ENCODE measurements around the gene EIF1AD. TPM values are rescaled to one million over a fixed set of nuclear protein-coding genes. Genes with fewer than 3 reads are reported as not detected.
"Not testable (repeated sequence)": the region's sequence is repeated elsewhere in the genome, so short reads cannot be mapped to it uniquely, and the experiment has no call there.

EIF1AD gene
- total RNA-seq, 2 donors from 2014 or later: 33.6 to 37.3 TPM

- H3K4me1 ChIP-seq (replicated peaks): no peaks in the 10 kb centered on the region
- intact Hi-C loops (cut with DNase I): no loop called here
- H3K9me3 ChIP-seq: no peaks in the 10 kb centered on the region
- 47% methylated on average over 5 of the region's 5 CpGs for WGBS
- H3K27ac ChIP-seq: no peak overlapping the region
- no peak overlapping the region for H3K4me3 ChIP-seq
- no peaks in the 10 kb centered on the region for H3K27me3 ChIP-seq (replicated peaks; ENCODE audit: insufficient read depth)
- H3K36me3 ChIP-seq: no peaks in the 10 kb centered on the region
- no peak for DNase-seq (ENCODE audit: low spot score)
- no peak for TF ChIP-seq POLR2A (IDR thresholded peaks at IDR 0.05)
- TF ChIP-seq POLR2AphosphoS5 (IDR thresholded peaks at IDR 0.05): no peak
- TF ChIP-seq CTCF (IDR thresholded peaks at IDR 0.05): no peak
Observed at GRCh38 chr11:66036334-66036710, 34.4 kb upstream of the EIF1AD start.

- Histone ChIP-seq H3K27me3 (replicated peaks; ENCODE audit: insufficient read depth) (no peaks in the 10 kb centered on the region), H3K4me1 (replicated peaks) (no peaks in the 10 kb centered on the region), H3K36me3 (no peaks in the 10 kb centered on the region), H3K9me3 (no peaks in the 10 kb centered on the region), H3K4me3 (no peak overlapping the region), H3K27ac (no peak overlapping the region)
- TF ChIP-seq CTCF (IDR thresholded peaks at IDR 0.05) (no peak), POLR2A (IDR thresholded peaks at IDR 0.05) (no peak), POLR2AphosphoS5 (IDR thresholded peaks at IDR 0.05) (no peak)
- intact Hi-C loops (cut with DNase I): no loop called here
- 57% methylated on average over 9 of the region's 9 CpGs for WGBS
- no peak for DNase-seq (ENCODE audit: low spot score)
Observed at GRCh38 chr11:66035653-66036333, 33.8 kb upstream of the EIF1AD start.

GRCh38 chr11:66032957-66033735, 31.2 kb upstream of the EIF1AD start:
- Histone ChIP-seq H3K27ac (no peak overlapping the region), H3K4me3 (no peak overlapping the region), H3K36me3 (no peaks in the 10 kb centered on the region), H3K27me3 (replicated peaks; ENCODE audit: insufficient read depth) (no peaks in the 10 kb centered on the region), H3K4me1 (replicated peaks) (no peaks in the 10 kb centered on the region), H3K9me3 (no peaks in the 10 kb centered on the region)
- DNase-seq (ENCODE audit: low spot score): no peak
- intact Hi-C loops (cut with DNase I): no loop called here
- WGBS: 84% methylated on average over 8 of the region's 8 CpGs
- TF ChIP-seq POLR2AphosphoS5 (IDR thresholded peaks at IDR 0.05) (no peak), POLR2A (IDR thresholded peaks at IDR 0.05) (no peak), CTCF (IDR thresholded peaks at IDR 0.05) (no peak)

DNA sequence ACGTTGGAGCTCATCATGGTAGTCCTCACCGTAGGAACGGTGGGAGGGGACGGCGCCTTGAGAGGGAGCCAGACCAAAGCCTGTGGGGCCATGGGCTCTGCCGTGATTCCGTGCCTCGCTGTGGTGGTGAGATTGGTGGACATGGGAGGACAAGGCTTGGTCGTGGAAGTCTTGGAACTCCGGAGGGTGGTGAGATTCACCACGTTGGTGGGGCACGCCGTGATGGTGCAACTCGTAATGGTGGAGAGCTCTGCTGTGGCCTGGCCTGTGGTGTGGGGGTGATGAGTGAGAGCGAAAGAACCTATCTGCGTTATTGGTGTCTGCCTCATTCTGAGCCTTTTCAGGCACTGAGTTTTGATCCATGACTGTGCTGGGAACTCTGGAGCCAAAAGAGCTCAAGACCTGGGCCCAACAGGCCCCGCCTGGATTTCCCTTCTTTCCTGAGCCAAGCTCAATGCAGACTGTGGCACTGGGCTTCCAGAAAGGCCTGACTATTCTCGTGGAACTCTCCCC, 24.1 kb upstream of the EIF1AD start, which contains the start of gene CATSPER1:
Gene CATSPER1, minus strand, starts transcription at position 463 of the 513 bp plus-strand sequence. Its CDS starts 100 bp downstream, at position 363.
- Histone ChIP-seq H3K27ac (no peak within 1 kb of the TSS), H3K27me3 (replicated peaks; ENCODE audit: insufficient read depth) (no peaks in the 10 kb centered on the region), H3K9me3 (no peaks in the 10 kb centered on the region), H3K4me3 (no peak within 1 kb of the TSS), H3K4me1 (replicated peaks) (no peaks in the 10 kb centered on the region), H3K36me3 (no peaks in the 10 kb centered on the region)
- intact Hi-C loops (cut with DNase I): no loop called here
- no peak for DNase-seq (ENCODE audit: low spot score)
- TF ChIP-seq POLR2A (IDR thresholded peaks at IDR 0.05): no peak
- no peak for TF ChIP-seq CTCF (IDR thresholded peaks at IDR 0.05)
- TF ChIP-seq POLR2AphosphoS5 (IDR thresholded peaks at IDR 0.05): no peak
- WGBS: 93% methylated on average over 18 of the region's 18 CpGs

GRCh38 chr11:66023186-66023440, 21.2 kb upstream of the EIF1AD start:
- H3K36me3 ChIP-seq; H3K9me3 ChIP-seq; H3K27ac ChIP-seq; H3K4me3 ChIP-seq; DNase-seq (ENCODE audit: low spot score); H3K27me3 ChIP-seq (replicated peaks; ENCODE audit: insufficient read depth); intact Hi-C loops (cut with DNase I); H3K4me1 ChIP-seq (replicated peaks): not testable (repeated sequence)
- 80% methylated on average over 5 of the region's 5 CpGs for WGBS
